H9 (cell line): ENCODE measurements around the gene TRPC6. TPM values are rescaled to one million over a fixed set of nuclear protein-coding genes. Genes with fewer than 3 reads are reported as not detected.

Experiments
- DNase-seq: peaks from one replicate; pipeline ENCODE4 v3.0.0-alpha.2; 2017
- H2AFZ ChIP-seq: one replicate; pipeline ENCODE4 v1.6.1; 2013; ENCODE audit warnings: mild to moderate bottlenecking, low read length, control low read depth, moderate library complexity
- H2AK5ac ChIP-seq: 2 replicates; pipeline ENCODE4 v1.6.1; 2013; ENCODE audit warnings: low read length, control low read depth, mixed read lengths; ENCODE audit not compliant: insufficient read length
- H2BK120ac ChIP-seq: one replicate; pipeline ENCODE4 v1.6.1; 2013; ENCODE audit warnings: low read depth, mild to moderate bottlenecking, low read length, control low read depth, inconsistent platforms; ENCODE audit not compliant: poor library complexity, severe bottlenecking
- H2BK12ac ChIP-seq: 2 replicates; pipeline ENCODE4 v1.6.1; 2013; ENCODE audit warnings: low read length, control low read depth, mixed read lengths, low read depth; ENCODE audit not compliant: insufficient read length
- H2BK15ac ChIP-seq: 2 replicates; pipeline ENCODE4 v1.6.1; 2013; ENCODE audit warnings: low read depth, low read length, control low read depth
- H2BK20ac ChIP-seq: one replicate; pipeline ENCODE4 v1.6.1; 2013; ENCODE audit warnings: low read depth, mild to moderate bottlenecking, low read length, control low read depth, inconsistent platforms; ENCODE audit not compliant: poor library complexity, severe bottlenecking
- H2BK5ac ChIP-seq: 2 replicates; pipeline ENCODE4 v1.6.1; 2013; ENCODE audit warnings: low read length, control low read depth, mixed read lengths; ENCODE audit not compliant: insufficient read length
- H3K14ac ChIP-seq: 2 replicates; pipeline ENCODE4 v1.6.1; 2013; ENCODE audit warnings: low read length, control low read depth; ENCODE audit not compliant: insufficient read depth
- H3K18ac ChIP-seq: 2 replicates; pipeline ENCODE4 v1.6.1; 2013; ENCODE audit warnings: low read depth, mild to moderate bottlenecking, mixed read lengths, low read length, control low read depth; ENCODE audit not compliant: insufficient read length
- H3K23ac ChIP-seq: 2 replicates; pipeline ENCODE4 v1.6.1; 2013; ENCODE audit warnings: low read length, control low read depth, mixed read lengths, low read depth; ENCODE audit not compliant: insufficient read length
- H3K23me2 ChIP-seq: 2 replicates; pipeline ENCODE4 v1.6.1; 2013; ENCODE audit warnings: low read depth, mild to moderate bottlenecking, mixed read lengths, low read length, control low read depth; ENCODE audit not compliant: insufficient read length, poor library complexity, severe bottlenecking
- H3K27ac ChIP-seq: 2 replicates; pipeline ENCODE4 v1.5.1; 2013; ENCODE audit warnings: low read length, control low read depth, mixed read lengths, low read depth; ENCODE audit not compliant: insufficient read length
- H3K27me3 ChIP-seq: 2 replicates; pipeline ENCODE4 v1.6.1; 2013; ENCODE audit warnings: low read length, control low read depth, inconsistent platforms; ENCODE audit not compliant: insufficient read depth
- H3K4ac ChIP-seq: 2 replicates; pipeline ENCODE4 v1.6.1; 2013; ENCODE audit warnings: low read depth, mild to moderate bottlenecking, control low read depth, inconsistent platforms, low read length, moderate library complexity
- H3K4me1 ChIP-seq: 2 replicates; pipeline ENCODE4 v1.6.1; 2013; ENCODE audit warnings: low read length, control low read depth, inconsistent platforms; ENCODE audit not compliant: insufficient read depth
- H3K4me2 ChIP-seq: 2 replicates; pipeline ENCODE4 v1.6.1; 2013; ENCODE audit warnings: low read length, control low read depth, mixed read lengths; ENCODE audit not compliant: insufficient read length, insufficient read depth
- H3K56ac ChIP-seq: 2 replicates; pipeline ENCODE4 v1.6.1; 2013; ENCODE audit warnings: low read depth, mild to moderate bottlenecking, mixed read lengths, low read length, control low read depth; ENCODE audit not compliant: insufficient read length
- H3K79me1 ChIP-seq: 2 replicates; pipeline ENCODE4 v1.6.1; 2013; ENCODE audit warnings: low read depth, mild to moderate bottlenecking, moderate library complexity, low read length, control low read depth, inconsistent platforms; ENCODE audit not compliant: insufficient read depth, poor library complexity, severe bottlenecking
- H3K79me2 ChIP-seq: 2 replicates; pipeline ENCODE4 v1.6.1; 2013; ENCODE audit warnings: low read length, control low read depth, inconsistent platforms; ENCODE audit not compliant: insufficient read depth
- H3K9ac ChIP-seq: 2 replicates; pipeline ENCODE4 v1.6.1; 2013; ENCODE audit warnings: low read length, control low read depth, mixed read lengths; ENCODE audit not compliant: insufficient read length; ENCODE audit errors: extremely low read depth
- H3K9me3 ChIP-seq: one replicate; pipeline ENCODE4 v1.6.1; 2013; ENCODE audit warnings: low read depth, low read length, inconsistent platforms; ENCODE audit not compliant: control insufficient read depth
- H3T11ph ChIP-seq: one replicate; pipeline ENCODE4 v1.6.1; 2013; ENCODE audit warnings: mild to moderate bottlenecking, low read length, control low read depth, inconsistent platforms
- H4K20me1 ChIP-seq: one replicate; pipeline ENCODE4 v1.6.1; 2013; ENCODE audit not compliant: control insufficient read depth, insufficient read length, insufficient read depth
- H4K5ac ChIP-seq: 2 replicates; pipeline ENCODE4 v1.6.1; 2013; ENCODE audit warnings: low read depth, mild to moderate bottlenecking, mixed read lengths, low read length, control low read depth; ENCODE audit not compliant: insufficient read length
- H4K8ac ChIP-seq: replicated peaks from 2 replicates; pipeline ENCODE4 v1.6.1; 2013; ENCODE audit warnings: low read length, control low read depth, mixed read lengths, low read depth; ENCODE audit not compliant: insufficient read length
- H4K91ac ChIP-seq: 2 replicates; pipeline ENCODE4 v1.6.1; 2013; ENCODE audit warnings: low read depth, mild to moderate bottlenecking, moderate library complexity, mixed read lengths, low read length, control low read depth; ENCODE audit not compliant: insufficient read length
- H3K27ac Mint-ChIP-seq, 3 experiments: 2 replicates in 2 of 3; 3 replicates in 1 of 3; pipeline ENCODE4 v1.8.0; 2020 to 2021; ENCODE audit warnings: mixed read lengths in 3 of 3, mild to moderate bottlenecking in 1 of 3, moderate library complexity in 1 of 3
- H3K27me3 Mint-ChIP-seq: 2 replicates; pipeline ENCODE4 v1.8.0; 2021; ENCODE audit warnings: low read depth, mild to moderate bottlenecking, moderate library complexity, mixed read lengths
- H3K36me3 Mint-ChIP-seq, 3 experiments: 2 replicates in 2 of 3; 3 replicates in 1 of 3; pipeline ENCODE4 v1.8.0; 2020 to 2021; ENCODE audit warnings: low read depth in 3 of 3, mixed read lengths in 3 of 3; ENCODE audit not compliant: insufficient read depth in 1 of 3
- H3K4me1 Mint-ChIP-seq, 2 experiments: 2 replicates each; pipeline ENCODE4 v1.8.0; 2020; ENCODE audit warnings: mixed read lengths in 2 of 2
- H3K4me3 Mint-ChIP-seq, 2 experiments: 2 replicates in 1 of 2; 3 replicates in 1 of 2; pipeline ENCODE4 v1.8.0; 2020 to 2021; ENCODE audit warnings: mild to moderate bottlenecking in 2 of 2, mixed read lengths in 2 of 2, moderate library complexity in 1 of 2
- H3K9me3 Mint-ChIP-seq, 2 experiments: 2 replicates in 1 of 2; 3 replicates in 1 of 2; pipeline ENCODE4 v1.8.0; 2020; ENCODE audit warnings: mild to moderate bottlenecking in 2 of 2, mixed read lengths in 2 of 2, moderate library complexity in 1 of 2
- WGBS: extraction: QIAGEN DNeasy Blood & Tissue Kit; methylation state at CpG from one replicate; pipeline ENCODE4 v1.1.7; 2013; ENCODE audit warnings: missing lambda C conversion rate, low lambda C conversion rate, mixed read lengths; ENCODE audit not compliant: insufficient read length; ENCODE audit errors: extremely low coverage; 5-methylcytosine and 5-hydroxymethylcytosine counted together
- total RNA-seq: library from RNA; stranded (reverse); gene quantifications from 2 replicates; pipeline ENCODE4 v1.2.1, GENCODE V29; 2021
- TF ChIP-seq, protein P1 (sequence below): fragments of 200-600 bp; sonication (generic); conservative IDR thresholded peaks from 3 replicates; pipeline ENCODE4 v1.8.0; 2021; ENCODE audit warnings: antibody characterized with exemption, mild to moderate bottlenecking

TRPC6 gene
- total RNA-seq, 1 experiment from 2014 or later, result 14.4 TPM

DNA sequence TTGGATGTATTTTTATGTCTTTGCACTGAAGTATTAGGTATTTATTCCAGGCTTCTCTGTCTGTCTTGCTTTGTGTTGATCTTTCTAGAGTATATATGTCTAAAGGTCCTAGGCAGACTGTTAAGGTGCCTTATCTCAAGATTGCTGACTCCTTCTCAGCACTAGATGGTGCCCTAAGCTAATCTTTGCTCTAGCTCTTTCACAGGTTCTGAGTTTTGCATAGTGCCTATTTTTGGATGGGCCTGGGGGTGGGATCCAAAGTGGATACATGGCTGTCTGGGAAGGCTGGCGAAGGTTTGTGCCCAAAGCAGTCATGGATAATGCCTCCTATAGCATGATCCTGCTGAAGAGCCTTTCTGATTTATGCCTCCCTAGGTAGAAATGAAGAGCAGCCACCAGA is 154.9 kb downstream of the TRPC6 start:
- H3K36me3 Mint-ChIP-seq, result no peaks in the 10 kb centered on the region
- TF ChIP-seq, protein P1, sequence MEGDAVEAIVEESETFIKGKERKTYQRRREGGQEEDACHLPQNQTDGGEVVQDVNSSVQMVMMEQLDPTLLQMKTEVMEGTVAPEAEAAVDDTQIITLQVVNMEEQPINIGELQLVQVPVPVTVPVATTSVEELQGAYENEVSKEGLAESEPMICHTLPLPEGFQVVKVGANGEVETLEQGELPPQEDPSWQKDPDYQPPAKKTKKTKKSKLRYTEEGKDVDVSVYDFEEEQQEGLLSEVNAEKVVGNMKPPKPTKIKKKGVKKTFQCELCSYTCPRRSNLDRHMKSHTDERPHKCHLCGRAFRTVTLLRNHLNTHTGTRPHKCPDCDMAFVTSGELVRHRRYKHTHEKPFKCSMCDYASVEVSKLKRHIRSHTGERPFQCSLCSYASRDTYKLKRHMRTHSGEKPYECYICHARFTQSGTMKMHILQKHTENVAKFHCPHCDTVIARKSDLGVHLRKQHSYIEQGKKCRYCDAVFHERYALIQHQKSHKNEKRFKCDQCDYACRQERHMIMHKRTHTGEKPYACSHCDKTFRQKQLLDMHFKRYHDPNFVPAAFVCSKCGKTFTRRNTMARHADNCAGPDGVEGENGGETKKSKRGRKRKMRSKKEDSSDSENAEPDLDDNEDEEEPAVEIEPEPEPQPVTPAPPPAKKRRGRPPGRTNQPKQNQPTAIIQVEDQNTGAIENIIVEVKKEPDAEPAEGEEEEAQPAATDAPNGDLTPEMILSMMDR, result peak; percentile 83
- Histone ChIP-seq H2AFZ (no peak overlapping the region), H2BK120ac (no peak overlapping the region), H3K79me2 (no peaks in the 10 kb centered on the region), H4K20me1 (no peaks in the 10 kb centered on the region), H4K8ac (no peak overlapping the region), H2BK15ac (no peak overlapping the region), H3K27ac (no peak overlapping the region), H3T11ph (no peak overlapping the region), H3K79me1 (no peaks in the 10 kb centered on the region), H3K56ac (no peak overlapping the region), H3K23me2 (no peaks in the 10 kb centered on the region), H4K5ac (no peak overlapping the region), H3K9me3 (no peaks in the 10 kb centered on the region), H3K23ac (no peak overlapping the region), H2BK5ac (no peak overlapping the region), H3K4ac (no peak overlapping the region), H3K14ac (no peak overlapping the region), H3K4me2 (no peak overlapping the region), H3K9ac (no peak overlapping the region), H3K4me1 (no peaks in the 10 kb centered on the region; the same call in 1 of the 2 replicates), H3K18ac (no peak overlapping the region), H2BK12ac (no peak overlapping the region), H4K91ac (no peak overlapping the region), H3K27me3 (no peaks in the 10 kb centered on the region), H2AK5ac (no peak overlapping the region), H2BK20ac (no peak overlapping the region)
- H3K9me3 Mint-ChIP-seq, result peaks cover 0 to 2% of the 10 kb centered on the region in 2 experiments; a peak in 1 of 5 replicates
- no CpG with 5 or more reads among the region's 1 CpG for WGBS
- H3K27me3 Mint-ChIP-seq, result no peaks in the 10 kb centered on the region; the same call in 1 of the 2 replicates
- no peak overlapping the region for H3K4me3 Mint-ChIP-seq
- H3K4me1 Mint-ChIP-seq, result peaks cover 10 to 20% of the 10 kb centered on the region in 2 experiments; a peak in 3 of 4 replicates
- no peak overlapping the region for H3K27ac Mint-ChIP-seq
- DNase-seq, result peak; percentile 43
